ENCODE results near the gene RASGEF1B.

- TF ChIP-seq, protein P1, sequence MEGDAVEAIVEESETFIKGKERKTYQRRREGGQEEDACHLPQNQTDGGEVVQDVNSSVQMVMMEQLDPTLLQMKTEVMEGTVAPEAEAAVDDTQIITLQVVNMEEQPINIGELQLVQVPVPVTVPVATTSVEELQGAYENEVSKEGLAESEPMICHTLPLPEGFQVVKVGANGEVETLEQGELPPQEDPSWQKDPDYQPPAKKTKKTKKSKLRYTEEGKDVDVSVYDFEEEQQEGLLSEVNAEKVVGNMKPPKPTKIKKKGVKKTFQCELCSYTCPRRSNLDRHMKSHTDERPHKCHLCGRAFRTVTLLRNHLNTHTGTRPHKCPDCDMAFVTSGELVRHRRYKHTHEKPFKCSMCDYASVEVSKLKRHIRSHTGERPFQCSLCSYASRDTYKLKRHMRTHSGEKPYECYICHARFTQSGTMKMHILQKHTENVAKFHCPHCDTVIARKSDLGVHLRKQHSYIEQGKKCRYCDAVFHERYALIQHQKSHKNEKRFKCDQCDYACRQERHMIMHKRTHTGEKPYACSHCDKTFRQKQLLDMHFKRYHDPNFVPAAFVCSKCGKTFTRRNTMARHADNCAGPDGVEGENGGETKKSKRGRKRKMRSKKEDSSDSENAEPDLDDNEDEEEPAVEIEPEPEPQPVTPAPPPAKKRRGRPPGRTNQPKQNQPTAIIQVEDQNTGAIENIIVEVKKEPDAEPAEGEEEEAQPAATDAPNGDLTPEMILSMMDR (IDR thresholded peaks at IDR 0.05): no peak
- no peak for TF ChIP-seq POLR2A (IDR thresholded peaks at IDR 0.05)
These were observed 50.1 kb downstream of the RASGEF1B start for GRCh38 chr4:81421346-81422218.

Measured in thyroid gland (tissue), 4 donors.